SK-N-SH treated with all-trans-retinoic acid at 6 μM for 48 hours (cell line): ENCODE measurements around the gene PDIA5.

Source experiments
- ATAC-seq: fragments of 200-7000 bp; cut with Tn5 transposase; 3 replicates; pipeline ENCODE4 v1.9.1; 2020; ENCODE audit warnings: mild to moderate bottlenecking, moderate library complexity
- ARNTL ChIP-seq: fragments of 450-650 bp; formaldehyde crosslinking; IDR thresholded peaks from 2 replicates; pipeline ENCODE4 v1.5.0; 2020; ENCODE audit warnings: low read depth, mild to moderate bottlenecking, moderate library complexity, borderline replicate concordance
- BACH2 ChIP-seq: fragments of 250-450 bp; sonication (Bioruptor Pico); IDR thresholded peaks from 2 replicates; pipeline ENCODE4 v1.9.0; 2021; ENCODE audit warnings: mild to moderate bottlenecking, borderline replicate concordance
- ESRRG ChIP-seq: fragments of 250-450 bp; sonication (Bioruptor Pico); IDR thresholded peaks from 2 replicates; pipeline ENCODE4 v1.6.1; 2021; ENCODE audit warnings: mild to moderate bottlenecking
- OSR1 ChIP-seq: fragments of 250-450 bp; sonication (Bioruptor Pico); IDR thresholded peaks from 2 replicates; pipeline ENCODE4 v1.8.0; 2022; ENCODE audit warnings: moderate library complexity, mild to moderate bottlenecking, inconsistent platforms
- POU6F1 ChIP-seq: fragments of 250-450 bp; sonication (Bioruptor Pico); IDR thresholded peaks from 2 replicates; pipeline ENCODE4 v1.8.0; 2021; ENCODE audit warnings: low read depth, mild to moderate bottlenecking, moderate library complexity, borderline replicate concordance
- PPARA ChIP-seq: fragments of 250-450 bp; sonication (Bioruptor Pico); IDR thresholded peaks from 2 replicates; pipeline ENCODE4 v1.5.0; 2020; ENCODE audit warnings: mild to moderate bottlenecking, borderline replicate concordance
- RARB ChIP-seq: fragments of 250-450 bp; sonication (Bioruptor Pico); IDR thresholded peaks from 2 replicates; pipeline ENCODE4 v1.8.0; 2021; ENCODE audit warnings: mild to moderate bottlenecking, moderate library complexity
- SNAI2 ChIP-seq: fragments of 250-450 bp; sonication (Bioruptor Pico); IDR thresholded peaks from 2 replicates; pipeline ENCODE4 v1.5.0; 2020; ENCODE audit warnings: mild to moderate bottlenecking, moderate library complexity
- TCF4 ChIP-seq: fragments of 250-450 bp; sonication (Bioruptor Pico); IDR thresholded peaks from 2 replicates; pipeline ENCODE4 v1.8.0; 2021; ENCODE audit warnings: mild to moderate bottlenecking, moderate library complexity, borderline replicate concordance
- TOX ChIP-seq: fragments of 250-450 bp; sonication (Bioruptor Pico); IDR thresholded peaks from 2 replicates; pipeline ENCODE4 v1.8.0; 2021; ENCODE audit warnings: mild to moderate bottlenecking, moderate library complexity, borderline replicate concordance
- ZC3H10 ChIP-seq: fragments of 250-450 bp; sonication (Bioruptor Pico); IDR thresholded peaks from 2 replicates; pipeline ENCODE4 v1.5.1; 2021; ENCODE audit warnings: mild to moderate bottlenecking, moderate library complexity
- ZFP3 ChIP-seq: fragments of 250-450 bp; sonication (Bioruptor Pico); IDR thresholded peaks from 2 replicates; pipeline ENCODE4 v1.5.0; 2020; ENCODE audit warnings: mild to moderate bottlenecking, moderate library complexity
- ZFP30 ChIP-seq: fragments of 450-650 bp; formaldehyde crosslinking; IDR thresholded peaks from 2 replicates; pipeline ENCODE4 v1.5.0; 2022; ENCODE audit warnings: mild to moderate bottlenecking, moderate library complexity
- TF ChIP-seq, protein P1 (sequence below): fragments of 250-450 bp; sonication (Bioruptor Pico); IDR thresholded peaks from 2 replicates; pipeline ENCODE4 v1.5.0; 2020; ENCODE audit warnings: mild to moderate bottlenecking, moderate library complexity
- TF ChIP-seq, protein P2 (sequence below): fragments of 250-450 bp; sonication (Bioruptor Pico); IDR thresholded peaks from 2 replicates; pipeline ENCODE4 v1.5.1; 2020; ENCODE audit warnings: low read depth, mild to moderate bottlenecking, moderate library complexity
- TF ChIP-seq, protein P3 (sequence below): fragments of 250-450 bp; sonication (Bioruptor Pico); IDR thresholded peaks from 2 replicates; pipeline ENCODE4 v1.8.0; 2020; ENCODE audit warnings: mild to moderate bottlenecking, moderate library complexity, borderline replicate concordance
- TF ChIP-seq, protein P4 (sequence below): fragments of 250-450 bp; sonication (Bioruptor Pico); IDR thresholded peaks from 2 replicates; pipeline ENCODE4 v1.5.1; 2021; ENCODE audit warnings: mild to moderate bottlenecking, moderate library complexity

Gene PDIA5

DNA sequence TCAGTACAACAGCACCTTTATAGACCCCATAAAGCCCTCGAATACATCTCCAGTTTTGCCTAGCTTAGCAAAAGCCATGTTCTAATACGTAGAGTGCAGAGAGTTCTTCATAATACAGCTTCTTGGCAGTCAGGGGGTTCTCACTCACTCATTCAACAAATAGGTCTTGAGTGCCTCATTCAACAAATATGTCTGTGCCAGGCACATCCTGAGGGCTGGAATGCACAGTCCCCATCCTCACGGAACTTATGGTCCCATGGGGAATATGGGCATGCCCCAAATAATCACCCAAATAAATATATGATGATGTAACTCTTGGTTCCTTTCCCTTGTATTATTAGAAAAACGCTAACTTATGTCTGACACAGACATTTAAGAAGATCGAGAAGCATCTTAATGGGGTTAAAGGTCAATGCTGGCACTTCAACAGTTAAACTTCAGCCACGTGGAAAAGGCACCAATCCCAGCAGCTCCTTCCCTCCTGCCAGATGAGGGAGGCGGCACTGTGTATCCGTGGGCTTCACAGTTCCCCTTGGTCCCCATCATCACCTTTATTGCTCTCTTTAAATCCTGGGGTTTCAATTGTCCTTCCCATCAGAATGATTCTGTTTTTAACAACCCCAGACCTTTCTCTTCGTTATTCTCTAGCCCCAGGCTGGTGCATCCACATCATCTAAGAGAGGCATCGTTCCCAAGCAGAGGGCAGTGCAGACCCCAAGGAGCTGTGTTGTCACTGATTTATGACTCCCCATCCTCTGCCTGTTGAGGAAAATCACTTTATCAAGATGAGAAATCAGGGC is 20.4 kb upstream of the PDIA5 start:
- TF ChIP-seq ARNTL: no peak
- no peak for TF ChIP-seq ESRRG
- TF ChIP-seq, protein P1, sequence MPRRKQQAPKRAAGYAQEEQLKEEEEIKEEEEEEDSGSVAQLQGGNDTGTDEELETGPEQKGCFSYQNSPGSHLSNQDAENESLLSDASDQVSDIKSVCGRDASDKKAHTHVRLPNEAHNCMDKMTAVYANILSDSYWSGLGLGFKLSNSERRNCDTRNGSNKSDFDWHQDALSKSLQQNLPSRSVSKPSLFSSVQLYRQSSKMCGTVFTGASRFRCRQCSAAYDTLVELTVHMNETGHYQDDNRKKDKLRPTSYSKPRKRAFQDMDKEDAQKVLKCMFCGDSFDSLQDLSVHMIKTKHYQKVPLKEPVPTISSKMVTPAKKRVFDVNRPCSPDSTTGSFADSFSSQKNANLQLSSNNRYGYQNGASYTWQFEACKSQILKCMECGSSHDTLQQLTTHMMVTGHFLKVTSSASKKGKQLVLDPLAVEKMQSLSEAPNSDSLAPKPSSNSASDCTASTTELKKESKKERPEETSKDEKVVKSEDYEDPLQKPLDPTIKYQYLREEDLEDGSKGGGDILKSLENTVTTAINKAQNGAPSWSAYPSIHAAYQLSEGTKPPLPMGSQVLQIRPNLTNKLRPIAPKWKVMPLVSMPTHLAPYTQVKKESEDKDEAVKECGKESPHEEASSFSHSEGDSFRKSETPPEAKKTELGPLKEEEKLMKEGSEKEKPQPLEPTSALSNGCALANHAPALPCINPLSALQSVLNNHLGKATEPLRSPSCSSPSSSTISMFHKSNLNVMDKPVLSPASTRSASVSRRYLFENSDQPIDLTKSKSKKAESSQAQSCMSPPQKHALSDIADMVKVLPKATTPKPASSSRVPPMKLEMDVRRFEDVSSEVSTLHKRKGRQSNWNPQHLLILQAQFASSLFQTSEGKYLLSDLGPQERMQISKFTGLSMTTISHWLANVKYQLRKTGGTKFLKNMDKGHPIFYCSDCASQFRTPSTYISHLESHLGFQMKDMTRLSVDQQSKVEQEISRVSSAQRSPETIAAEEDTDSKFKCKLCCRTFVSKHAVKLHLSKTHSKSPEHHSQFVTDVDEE: no peak
- TF ChIP-seq ZFP3: no peak
- TF ChIP-seq ZFP30 (CRISPR knock-in tag): no peak
- TF ChIP-seq, protein P2, sequence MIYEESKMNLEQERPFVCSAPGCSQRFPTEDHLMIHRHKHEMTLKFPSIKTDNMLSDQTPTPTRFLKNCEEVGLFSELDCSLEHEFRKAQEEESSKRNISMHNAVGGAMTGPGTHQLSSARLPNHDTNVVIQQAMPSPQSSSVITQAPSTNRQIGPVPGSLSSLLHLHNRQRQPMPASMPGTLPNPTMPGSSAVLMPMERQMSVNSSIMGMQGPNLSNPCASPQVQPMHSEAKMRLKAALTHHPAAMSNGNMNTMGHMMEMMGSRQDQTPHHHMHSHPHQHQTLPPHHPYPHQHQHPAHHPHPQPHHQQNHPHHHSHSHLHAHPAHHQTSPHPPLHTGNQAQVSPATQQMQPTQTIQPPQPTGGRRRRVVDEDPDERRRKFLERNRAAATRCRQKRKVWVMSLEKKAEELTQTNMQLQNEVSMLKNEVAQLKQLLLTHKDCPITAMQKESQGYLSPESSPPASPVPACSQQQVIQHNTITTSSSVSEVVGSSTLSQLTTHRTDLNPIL (CRISPR knock-in tag): no peak
- TF ChIP-seq TOX (CRISPR knock-in tag): no peak
- ATAC-seq: no peak

DNA sequence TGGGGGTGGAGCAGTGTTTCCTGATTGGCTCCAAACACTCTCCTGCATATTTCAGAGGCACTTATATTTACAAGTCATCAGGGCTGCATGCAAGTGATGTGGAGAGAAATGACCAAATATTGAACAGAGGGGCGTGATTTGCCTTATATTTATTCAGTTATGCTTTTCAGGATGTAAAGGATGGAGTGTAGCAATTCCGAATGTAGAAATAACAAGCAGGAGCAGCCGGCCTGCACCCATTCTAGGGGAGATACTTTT is 19.8 kb upstream of the PDIA5 start:
- no peak for ATAC-seq

GRCh38 chr3:123048480-123049237 is 18.2 kb upstream of the PDIA5 start:
- no peak for TF ChIP-seq ZFP30 (CRISPR knock-in tag)
- no peak for ATAC-seq

More for the DNA sequence above, 19.8 kb upstream of the PDIA5 start:
- TF ChIP-seq ZC3H10 (CRISPR knock-in tag) (no peak), POU6F1 (no peak), RARB (CRISPR knock-in tag) (no peak), ARNTL (no peak), ZFP3 (no peak), BACH2 (CRISPR knock-in tag) (no peak), ZFP30 (CRISPR knock-in tag) (no peak), OSR1 (CRISPR knock-in tag) (no peak)
- TF ChIP-seq, protein P2 (CRISPR knock-in tag): no peak
- TF ChIP-seq, protein P3, sequence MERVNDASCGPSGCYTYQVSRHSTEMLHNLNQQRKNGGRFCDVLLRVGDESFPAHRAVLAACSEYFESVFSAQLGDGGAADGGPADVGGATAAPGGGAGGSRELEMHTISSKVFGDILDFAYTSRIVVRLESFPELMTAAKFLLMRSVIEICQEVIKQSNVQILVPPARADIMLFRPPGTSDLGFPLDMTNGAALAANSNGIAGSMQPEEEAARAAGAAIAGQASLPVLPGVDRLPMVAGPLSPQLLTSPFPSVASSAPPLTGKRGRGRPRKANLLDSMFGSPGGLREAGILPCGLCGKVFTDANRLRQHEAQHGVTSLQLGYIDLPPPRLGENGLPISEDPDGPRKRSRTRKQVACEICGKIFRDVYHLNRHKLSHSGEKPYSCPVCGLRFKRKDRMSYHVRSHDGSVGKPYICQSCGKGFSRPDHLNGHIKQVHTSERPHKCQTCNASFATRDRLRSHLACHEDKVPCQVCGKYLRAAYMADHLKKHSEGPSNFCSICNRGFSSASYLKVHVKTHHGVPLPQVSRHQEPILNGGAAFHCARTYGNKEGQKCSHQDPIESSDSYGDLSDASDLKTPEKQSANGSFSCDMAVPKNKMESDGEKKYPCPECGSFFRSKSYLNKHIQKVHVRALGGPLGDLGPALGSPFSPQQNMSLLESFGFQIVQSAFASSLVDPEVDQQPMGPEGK (CRISPR knock-in tag): no peak

DNA sequence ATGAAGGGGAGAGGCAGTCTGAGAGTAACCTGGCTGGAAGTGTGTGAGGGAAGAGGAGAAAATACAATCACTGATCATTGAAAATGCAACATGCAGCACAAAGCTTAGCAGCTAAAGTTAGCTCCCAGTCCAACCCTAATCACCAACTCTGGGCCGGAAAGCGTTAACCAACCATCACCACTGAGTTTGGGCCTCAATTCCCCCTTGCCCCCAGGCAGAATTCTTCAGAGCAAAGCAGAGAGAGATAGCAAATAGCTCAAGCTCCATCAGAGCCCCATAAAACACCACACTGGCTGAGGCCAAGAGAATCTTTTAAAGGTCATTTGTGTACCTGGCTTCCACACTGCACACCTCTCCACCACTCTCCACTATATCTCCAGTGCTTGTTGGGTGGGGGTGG is 16.2 kb upstream of the PDIA5 start:
- TF ChIP-seq RARB (CRISPR knock-in tag) (no peak), PPARA (CRISPR knock-in tag) (no peak), ZC3H10 (CRISPR knock-in tag) (no peak), POU6F1 (no peak), TCF4 (no peak), SNAI2 (no peak), OSR1 (CRISPR knock-in tag) (no peak), BACH2 (CRISPR knock-in tag) (no peak), ARNTL (no peak)
- TF ChIP-seq, protein P2 (CRISPR knock-in tag): no peak
- TF ChIP-seq, protein P4, sequence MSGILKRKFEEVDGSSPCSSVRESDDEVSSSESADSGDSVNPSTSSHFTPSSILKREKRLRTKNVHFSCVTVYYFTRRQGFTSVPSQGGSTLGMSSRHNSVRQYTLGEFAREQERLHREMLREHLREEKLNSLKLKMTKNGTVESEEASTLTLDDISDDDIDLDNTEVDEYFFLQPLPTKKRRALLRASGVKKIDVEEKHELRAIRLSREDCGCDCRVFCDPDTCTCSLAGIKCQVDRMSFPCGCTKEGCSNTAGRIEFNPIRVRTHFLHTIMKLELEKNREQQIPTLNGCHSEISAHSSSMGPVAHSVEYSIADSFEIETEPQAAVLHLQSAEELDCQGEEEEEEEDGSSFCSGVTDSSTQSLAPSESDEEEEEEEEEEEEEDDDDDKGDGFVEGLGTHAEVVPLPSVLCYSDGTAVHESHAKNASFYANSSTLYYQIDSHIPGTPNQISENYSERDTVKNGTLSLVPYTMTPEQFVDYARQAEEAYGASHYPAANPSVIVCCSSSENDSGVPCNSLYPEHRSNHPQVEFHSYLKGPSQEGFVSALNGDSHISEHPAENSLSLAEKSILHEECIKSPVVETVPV (CRISPR knock-in tag): no peak
- ATAC-seq: no peak
